ENCODE results near the gene POU2AF3. TPM values are rescaled to one million over a fixed set of nuclear protein-coding genes. Genes with fewer than 3 reads are reported as not detected.
A peak's percentile ranks its signal among the peaks of the same experiment; 100 is the strongest.

The POU2AF3 gene
- total RNA-seq, 4 donors from 2014 or later: 0.50 to 4.7 (median 0.84) TPM; not detected in 1

- TF ChIP-seq, protein P1, sequence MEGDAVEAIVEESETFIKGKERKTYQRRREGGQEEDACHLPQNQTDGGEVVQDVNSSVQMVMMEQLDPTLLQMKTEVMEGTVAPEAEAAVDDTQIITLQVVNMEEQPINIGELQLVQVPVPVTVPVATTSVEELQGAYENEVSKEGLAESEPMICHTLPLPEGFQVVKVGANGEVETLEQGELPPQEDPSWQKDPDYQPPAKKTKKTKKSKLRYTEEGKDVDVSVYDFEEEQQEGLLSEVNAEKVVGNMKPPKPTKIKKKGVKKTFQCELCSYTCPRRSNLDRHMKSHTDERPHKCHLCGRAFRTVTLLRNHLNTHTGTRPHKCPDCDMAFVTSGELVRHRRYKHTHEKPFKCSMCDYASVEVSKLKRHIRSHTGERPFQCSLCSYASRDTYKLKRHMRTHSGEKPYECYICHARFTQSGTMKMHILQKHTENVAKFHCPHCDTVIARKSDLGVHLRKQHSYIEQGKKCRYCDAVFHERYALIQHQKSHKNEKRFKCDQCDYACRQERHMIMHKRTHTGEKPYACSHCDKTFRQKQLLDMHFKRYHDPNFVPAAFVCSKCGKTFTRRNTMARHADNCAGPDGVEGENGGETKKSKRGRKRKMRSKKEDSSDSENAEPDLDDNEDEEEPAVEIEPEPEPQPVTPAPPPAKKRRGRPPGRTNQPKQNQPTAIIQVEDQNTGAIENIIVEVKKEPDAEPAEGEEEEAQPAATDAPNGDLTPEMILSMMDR (IDR thresholded peaks at IDR 0.05): no peak
- DNase-seq (ENCODE audit: low spot score) (no peak), ATAC-seq (ENCODE audit: low FRiP score) (no peak)
Observed at GRCh38 chr11:111320728-111321568, 22.6 kb downstream of the POU2AF3 start.

DNA sequence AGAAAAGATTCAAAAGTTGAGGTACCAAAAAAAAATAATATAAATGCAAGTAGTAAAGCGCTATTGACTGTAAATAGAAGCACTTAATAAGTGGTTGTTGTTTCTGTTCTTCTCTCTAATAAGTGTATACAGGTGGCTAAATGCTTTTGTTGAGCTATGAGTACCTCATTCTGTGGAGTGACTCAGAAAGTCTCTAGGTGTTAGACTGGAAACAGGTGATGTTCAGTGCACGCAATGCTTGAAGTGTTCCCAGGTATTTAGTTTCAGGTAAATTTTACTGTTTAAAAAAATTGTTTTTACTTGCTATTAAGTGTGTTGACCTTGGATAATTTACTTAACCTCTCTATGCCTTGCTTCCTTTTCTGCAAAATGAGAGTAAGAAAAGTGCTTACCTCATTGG is 24.2 kb downstream of the POU2AF3 start:
- ATAC-seq (ENCODE audit: low FRiP score) (no peak), DNase-seq (ENCODE audit: low spot score) (no peak)
- TF ChIP-seq, protein P1 (IDR thresholded peaks at IDR 0.05): no peak

DNA sequence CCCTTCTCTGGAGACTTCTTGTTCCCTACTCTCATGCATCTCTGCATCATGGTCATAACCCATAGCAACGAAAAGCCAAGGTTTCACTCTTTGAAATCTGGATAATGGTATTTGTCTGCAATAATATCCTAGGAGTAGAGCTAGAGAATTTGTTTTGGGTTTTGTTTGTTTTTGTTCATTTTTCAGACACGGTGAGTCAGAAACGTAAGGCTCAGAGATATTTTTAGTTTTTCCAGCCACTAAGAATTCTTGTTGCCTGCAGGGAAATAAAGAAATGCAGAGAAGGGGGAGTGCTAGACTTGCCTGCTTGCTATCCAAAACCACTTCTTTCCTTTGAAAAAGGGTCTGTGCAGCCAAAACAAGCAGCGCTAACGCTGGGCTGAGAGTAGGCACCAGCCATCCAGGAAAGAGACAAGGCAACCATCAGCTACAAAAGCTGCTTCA is 26.0 kb downstream of the POU2AF3 start:
- DNase-seq (ENCODE audit: low spot score) (no peak), ATAC-seq (ENCODE audit: low FRiP score) (peak; percentile 58)
- TF ChIP-seq, protein P1 (IDR thresholded peaks at IDR 0.05): no peak

GRCh38 chr11:111325259-111325658 is 26.9 kb downstream of the POU2AF3 start:
- TF ChIP-seq, protein P1 (IDR thresholded peaks at IDR 0.05): no peak
- ATAC-seq (ENCODE audit: low FRiP score) (no peak), DNase-seq (ENCODE audit: low spot score) (no peak)

DNA sequence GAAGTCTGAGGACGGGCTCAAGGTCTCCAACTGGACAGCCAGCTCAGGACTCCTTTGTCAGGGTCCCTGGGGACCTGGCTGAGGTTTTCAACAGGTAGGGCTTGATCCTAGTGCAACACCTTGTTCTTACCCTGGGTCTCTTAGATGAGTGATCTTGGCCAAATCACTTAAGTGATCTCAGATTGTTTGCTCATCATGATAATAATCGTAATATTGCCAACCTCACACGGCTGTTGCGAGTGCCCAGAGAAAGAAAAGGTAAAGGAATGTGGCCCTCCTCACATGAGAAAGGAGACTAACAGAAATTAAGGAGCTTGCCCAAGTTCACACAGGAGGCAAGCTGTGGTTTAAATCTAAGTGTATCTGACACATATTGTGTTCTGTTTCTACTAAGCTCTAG is 28.5 kb downstream of the POU2AF3 start:
- no peak for ATAC-seq (ENCODE audit: low FRiP score)

GRCh38 chr11:111327908-111328624 is 29.7 kb downstream of the POU2AF3 start:
- ATAC-seq (ENCODE audit: low FRiP score) (no peak), DNase-seq (ENCODE audit: low spot score) (no peak)
- TF ChIP-seq, protein P1 (IDR thresholded peaks at IDR 0.05): no peak

More for the DNA sequence above, 28.5 kb downstream of the POU2AF3 start:
- TF ChIP-seq, protein P1 (IDR thresholded peaks at IDR 0.05): no peak
- DNase-seq (ENCODE audit: low spot score): no peak
